Measurements from ENCODE around the gene ELF1. TPM values are rescaled to one million over a fixed set of nuclear protein-coding genes. Genes with fewer than 3 reads are reported as not detected.

ELF1 gene
- total RNA-seq, 1 experiment from 2014 or later: 8.6 TPM

DNA sequence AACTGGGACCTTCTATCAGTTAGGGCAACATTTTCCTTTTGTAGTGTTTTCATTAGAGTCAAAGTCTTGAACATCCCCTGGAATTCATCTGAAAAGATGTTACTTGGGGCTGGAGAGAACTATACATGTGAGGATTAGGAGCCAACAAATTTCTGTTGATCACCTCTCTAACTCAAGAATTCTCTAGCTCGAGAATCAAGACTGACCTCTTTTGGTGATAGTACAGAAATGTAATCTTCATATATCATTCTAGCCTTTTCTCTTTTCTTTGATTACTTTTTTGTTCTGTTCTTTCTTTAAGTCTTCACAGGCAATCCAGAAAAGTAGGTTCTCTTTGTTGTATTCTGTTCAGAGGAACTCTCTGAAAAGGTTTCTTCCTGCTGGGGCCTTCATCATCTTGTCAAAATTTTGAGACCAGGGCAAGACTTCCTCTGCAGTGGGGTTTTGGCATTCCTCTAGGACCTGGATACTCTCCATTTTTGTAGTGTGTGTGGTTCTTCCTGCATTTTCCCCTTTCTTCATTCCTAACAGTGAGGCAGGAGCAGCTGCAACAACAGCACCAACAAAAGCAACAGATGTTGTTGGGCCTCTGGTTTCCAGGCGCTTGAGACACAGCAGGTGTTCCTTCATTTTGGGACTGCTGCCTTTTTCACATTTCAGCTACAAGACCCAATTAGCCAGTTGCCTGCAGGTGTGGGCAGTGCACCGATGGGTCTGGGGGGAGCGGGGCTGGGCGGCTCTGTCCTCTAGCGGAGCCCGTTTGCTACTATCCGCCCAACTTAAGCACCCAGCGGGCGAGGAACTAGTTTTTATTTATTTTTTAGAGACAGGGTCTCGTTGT, 26.2 kb downstream of the ELF1 start:
- Histone ChIP-seq H3K4me1 (replicated peaks) (0 out of 2 replicates have a peak, but pooled peaks cover 2% of the 10 kb centered on the region), H3K27ac (no peak overlapping the region), H3K36me3 (no peaks in the 10 kb centered on the region), H3K4me3 (no peak overlapping the region), H3K9me3 (replicated peaks) (no peaks in the 10 kb centered on the region), H3K27me3 (replicated peaks) (no peaks in the 10 kb centered on the region)
- no peak for DNase-seq (ENCODE audit: low read depth in 1 of 2, low spot score in 2 of 2)

DNA sequence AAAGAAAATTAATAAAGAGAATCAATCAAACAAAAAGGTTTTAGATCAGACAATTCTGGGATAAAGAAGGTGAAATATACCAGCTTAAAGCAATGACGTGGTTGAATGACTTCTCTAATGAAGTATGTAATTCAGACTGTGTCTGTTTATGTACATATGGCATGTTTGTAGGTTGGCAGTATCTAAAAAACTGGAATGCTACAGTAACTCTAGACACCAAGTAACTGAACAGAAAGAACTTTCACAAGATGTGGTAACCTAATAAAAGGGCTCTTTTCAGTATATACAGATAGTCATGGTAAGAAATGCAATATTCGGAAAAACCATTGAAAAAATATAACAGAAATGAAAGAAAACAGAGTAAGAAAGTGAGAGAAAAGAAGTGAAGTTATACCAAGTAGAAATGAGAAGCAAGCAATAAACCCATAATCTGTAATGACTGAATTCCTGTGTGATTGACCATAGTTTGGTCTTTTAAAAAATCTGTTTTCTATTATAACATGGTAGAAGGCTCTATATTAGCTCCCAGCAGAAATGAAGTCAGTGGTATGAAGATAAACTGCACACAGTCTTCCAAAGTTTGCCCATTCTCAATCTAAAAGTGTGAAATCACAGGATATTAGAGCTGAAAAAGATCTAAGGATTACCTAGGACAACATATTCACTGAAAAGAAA, 31.4 kb downstream of the ELF1 start:
- no peak for DNase-seq (ENCODE audit: low read depth in 1 of 2, low spot score in 2 of 2)
- H3K4me3 ChIP-seq: no peak overlapping the region
- no peaks in the 10 kb centered on the region for H3K9me3 ChIP-seq (replicated peaks)
- no peaks in the 10 kb centered on the region for H3K27me3 ChIP-seq (replicated peaks)
- H3K36me3 ChIP-seq: no peaks in the 10 kb centered on the region
- H3K27ac ChIP-seq: no peak overlapping the region
- H3K4me1 ChIP-seq (replicated peaks): peaks cover 11% of the 10 kb centered on the region; the same call in 1 of the 2 replicates

DNA sequence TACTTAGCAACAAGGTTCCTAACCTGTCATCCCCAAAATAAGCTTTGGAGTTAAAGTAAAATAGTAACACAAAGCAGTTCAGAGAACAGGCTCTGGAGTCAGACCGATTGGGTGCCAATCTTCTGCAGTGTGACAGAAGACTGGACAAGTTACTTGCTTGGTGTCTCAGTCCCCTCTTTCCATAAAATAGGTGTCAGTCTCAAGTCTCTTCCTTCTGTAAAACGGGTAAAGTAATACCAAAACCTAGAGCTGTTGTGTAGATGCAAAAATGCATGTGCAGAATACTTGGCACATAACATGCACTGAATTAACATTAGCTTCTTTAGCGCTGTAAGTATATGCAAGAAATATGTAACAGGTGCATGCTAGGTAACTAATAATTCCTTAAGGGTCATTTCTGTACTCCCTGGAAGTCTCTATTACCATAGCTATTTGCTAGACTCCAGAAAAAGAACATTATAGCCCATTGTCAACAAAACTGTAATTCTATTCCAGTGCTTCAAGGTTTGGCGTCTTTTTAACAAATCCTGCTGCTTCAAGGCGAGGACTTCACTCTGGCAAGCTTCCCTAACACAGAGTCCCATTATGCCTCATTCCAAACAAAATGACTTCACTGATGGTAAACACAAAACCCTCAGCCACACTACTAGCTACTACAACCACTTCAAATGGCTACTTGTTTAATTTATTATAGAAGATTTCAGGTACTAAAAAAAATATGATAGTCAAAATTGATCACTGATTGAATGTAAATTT, 32.8 kb downstream of the ELF1 start:
- Histone ChIP-seq H3K4me3 (no peak overlapping the region), H3K9me3 (replicated peaks) (no peaks in the 10 kb centered on the region), H3K36me3 (no peaks in the 10 kb centered on the region), H3K27me3 (replicated peaks) (no peaks in the 10 kb centered on the region), H3K27ac (no peak overlapping the region), H3K4me1 (replicated peaks) (peaks cover 11% of the 10 kb centered on the region; the same call in 1 of the 2 replicates)
- no peak for DNase-seq (ENCODE audit: low read depth in 1 of 2, low spot score in 2 of 2)

DNA sequence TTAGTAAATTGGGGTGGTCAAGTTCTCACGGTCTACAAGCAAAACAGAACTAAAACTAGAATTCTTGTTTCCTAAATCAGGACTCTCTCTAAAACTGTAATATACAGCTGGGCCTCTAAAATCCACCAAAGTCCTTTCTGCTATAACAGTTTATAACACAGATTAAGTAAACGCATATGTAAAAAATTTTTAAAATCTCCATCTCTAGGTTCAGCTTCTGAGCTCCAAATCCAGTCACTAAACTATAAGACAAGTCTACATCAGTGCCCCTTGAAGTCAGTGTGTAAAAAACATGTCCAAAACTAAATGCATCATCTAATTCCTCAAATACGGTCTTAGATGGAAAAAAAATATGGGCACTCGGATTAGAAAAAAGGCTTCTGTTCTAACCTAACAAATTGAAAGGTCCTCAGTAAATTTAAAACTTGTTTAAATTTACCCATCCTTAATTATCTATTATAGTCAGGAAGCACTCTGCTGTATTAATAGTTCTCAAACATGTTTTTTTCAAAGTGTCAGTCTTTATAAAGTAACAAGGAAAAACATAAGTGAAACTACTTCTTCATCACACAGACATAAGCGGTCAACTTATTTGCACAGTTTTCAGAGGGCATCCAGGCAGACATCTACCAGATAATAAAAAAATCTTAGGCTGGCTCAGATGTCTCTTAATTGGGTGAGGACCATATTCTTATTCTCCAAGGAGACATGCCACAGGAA, 33.6 kb downstream of the ELF1 start:
- no peak for DNase-seq (ENCODE audit: low read depth in 1 of 2, low spot score in 2 of 2)
- Histone ChIP-seq H3K27ac (no peak overlapping the region), H3K36me3 (no peaks in the 10 kb centered on the region), H3K4me1 (replicated peaks) (peaks cover 11% of the 10 kb centered on the region; the same call in 1 of the 2 replicates), H3K4me3 (no peak overlapping the region), H3K9me3 (replicated peaks) (no peaks in the 10 kb centered on the region), H3K27me3 (replicated peaks) (no peaks in the 10 kb centered on the region)

DNA sequence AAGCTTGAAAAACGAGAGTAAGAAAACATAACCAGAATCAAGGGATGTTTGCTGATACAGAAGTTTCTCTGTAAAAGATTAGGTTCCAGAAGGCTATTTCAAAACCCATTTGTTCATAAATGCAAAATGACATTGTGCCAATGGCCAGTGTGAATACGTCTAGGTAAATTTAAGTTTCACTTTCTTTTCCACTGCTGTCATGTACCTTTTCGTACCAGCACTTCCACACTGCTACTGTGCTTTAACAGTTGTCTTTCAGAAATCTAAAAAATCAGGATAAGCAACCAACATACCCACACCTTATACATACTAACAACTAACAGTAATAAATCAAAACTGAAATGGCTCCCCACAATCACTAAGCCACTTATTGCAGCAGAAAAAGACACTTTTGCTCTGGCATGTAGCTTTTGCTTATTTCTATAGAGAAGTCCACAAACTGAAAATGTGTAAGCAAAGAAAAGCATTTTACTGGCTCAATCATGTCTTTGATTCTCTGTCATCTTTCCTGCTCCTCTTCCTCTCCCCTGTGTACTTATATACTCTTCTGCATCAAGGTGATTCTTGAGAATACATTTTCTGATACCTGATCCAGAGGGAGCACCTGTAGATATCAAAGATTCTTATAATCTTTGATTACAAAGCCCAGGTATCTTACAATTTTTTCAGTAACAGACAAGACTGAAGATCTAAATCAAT, 34.3 kb downstream of the ELF1 start:
- Histone ChIP-seq H3K27ac (no peak overlapping the region), H3K36me3 (no peaks in the 10 kb centered on the region), H3K4me1 (replicated peaks) (peaks cover 11% of the 10 kb centered on the region; the same call in 1 of the 2 replicates), H3K4me3 (peak overlapping the region; percentile 3; the same call in 1 of the 2 replicates), H3K9me3 (replicated peaks) (no peaks in the 10 kb centered on the region), H3K27me3 (replicated peaks) (no peaks in the 10 kb centered on the region)
- peak in 1 of 2 experiments; percentile 12 for DNase-seq (ENCODE audit: low read depth in 1 of 2, low spot score in 2 of 2)

DNA sequence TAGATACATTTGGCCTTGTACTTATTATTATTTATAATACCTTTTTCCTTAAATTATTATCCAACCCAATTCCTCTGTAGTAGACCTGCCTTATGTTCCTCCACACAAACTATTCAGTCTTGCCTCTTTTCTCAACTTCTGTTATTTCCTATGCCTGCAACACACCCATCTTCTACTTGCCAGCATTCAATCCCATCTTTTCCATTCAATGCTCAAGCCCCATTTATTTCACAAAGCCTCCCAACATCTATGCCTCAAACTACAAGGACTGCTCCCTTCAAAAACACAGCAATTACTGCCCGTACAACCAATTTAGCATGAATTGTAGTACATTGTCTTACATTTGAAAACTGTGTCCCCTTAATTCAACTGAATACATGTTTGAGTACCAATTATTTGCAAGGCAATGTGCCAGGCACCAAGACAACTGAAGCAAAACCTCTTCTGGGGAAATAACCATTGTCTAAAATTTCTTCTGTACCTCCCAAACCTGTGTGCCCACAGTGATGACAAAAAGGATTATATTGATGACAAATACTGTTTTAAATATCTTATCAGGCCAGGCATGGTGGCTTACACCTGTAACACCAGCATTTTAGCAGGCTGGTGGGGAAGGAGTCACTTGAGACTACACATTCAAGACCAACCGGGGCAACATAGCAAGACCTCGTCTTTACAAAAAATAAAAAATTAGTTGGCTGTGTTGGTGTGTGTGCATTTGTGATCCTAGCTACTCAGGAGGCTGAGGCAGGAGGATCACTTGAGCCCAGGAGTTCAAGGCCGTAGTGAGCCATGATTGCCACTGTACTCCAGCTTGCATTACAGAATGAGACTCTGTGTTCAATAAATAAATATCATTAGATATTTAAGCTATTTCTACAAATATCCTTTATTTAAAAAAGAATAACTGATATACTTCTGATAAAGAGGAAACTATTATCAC, 35.1 kb downstream of the ELF1 start:
- Histone ChIP-seq H3K4me3 (peak overlapping the region; percentile 3; the same call in 1 of the 2 replicates), H3K4me1 (replicated peaks) (peaks cover 11% of the 10 kb centered on the region; the same call in 1 of the 2 replicates)

DNA sequence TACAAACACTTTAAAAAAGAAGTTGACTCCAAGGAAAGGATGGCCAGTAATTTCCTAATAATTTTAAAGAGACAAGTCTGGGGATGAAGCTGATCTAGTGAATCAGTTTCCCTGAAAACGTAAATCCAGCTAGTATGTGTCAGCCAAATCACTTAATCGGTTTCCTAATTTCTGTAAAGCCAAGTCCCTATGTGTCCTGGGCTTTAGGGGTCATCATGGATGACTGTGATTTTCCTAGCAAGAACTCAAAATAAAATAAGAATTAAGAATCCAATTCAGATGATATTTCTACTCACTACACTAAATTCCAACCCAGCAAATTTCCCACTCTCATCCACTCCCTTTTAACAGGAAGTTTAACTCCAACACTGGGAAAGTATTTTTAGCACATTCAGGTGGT, 35.9 kb downstream of the ELF1 start:
- peaks cover 11% of the 10 kb centered on the region; the same call in 1 of the 2 replicates for H3K4me1 ChIP-seq (replicated peaks)
- no peak overlapping the region for H3K4me3 ChIP-seq
- H3K27ac ChIP-seq: no peak overlapping the region
- no peak for DNase-seq (ENCODE audit: low read depth in 1 of 2, low spot score in 2 of 2)
- no peaks in the 10 kb centered on the region for H3K9me3 ChIP-seq (replicated peaks)
- H3K27me3 ChIP-seq (replicated peaks): no peaks in the 10 kb centered on the region
- H3K36me3 ChIP-seq: no peaks in the 10 kb centered on the region

More for the DNA sequence above, 35.1 kb downstream of the ELF1 start:
- Histone ChIP-seq H3K27ac (no peak overlapping the region), H3K9me3 (replicated peaks) (no peaks in the 10 kb centered on the region), H3K27me3 (replicated peaks) (no peaks in the 10 kb centered on the region), H3K36me3 (no peaks in the 10 kb centered on the region)
- no peak for DNase-seq (ENCODE audit: low read depth in 1 of 2, low spot score in 2 of 2)

DNA sequence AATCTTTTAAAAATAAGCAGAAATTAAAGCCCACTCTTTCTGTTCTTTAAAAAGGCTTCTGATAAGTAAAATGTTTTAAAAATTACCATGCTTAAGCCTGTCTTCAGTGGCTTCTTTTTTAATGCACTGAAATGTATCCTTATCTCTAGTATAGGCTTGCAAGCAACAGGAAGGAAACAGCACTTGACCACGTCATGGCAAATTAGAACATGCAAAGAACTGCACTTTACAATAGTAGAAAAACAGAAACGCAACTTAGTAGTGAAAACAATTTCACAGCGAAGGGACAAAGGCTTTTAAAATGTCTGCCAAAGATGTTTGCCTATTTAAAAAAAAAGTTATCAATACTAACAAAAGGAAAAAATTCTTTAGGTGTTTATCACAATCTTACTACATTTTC, 36.3 kb downstream of the ELF1 start:
- Histone ChIP-seq H3K4me1 (replicated peaks) (peaks cover 9% of the 10 kb centered on the region; the same call in 1 of the 2 replicates), H3K27me3 (replicated peaks) (no peaks in the 10 kb centered on the region), H3K9me3 (replicated peaks) (no peaks in the 10 kb centered on the region), H3K4me3 (no peak overlapping the region), H3K27ac (no peak overlapping the region), H3K36me3 (no peaks in the 10 kb centered on the region)
- no peak for DNase-seq (ENCODE audit: low read depth in 1 of 2, low spot score in 2 of 2)

DNA sequence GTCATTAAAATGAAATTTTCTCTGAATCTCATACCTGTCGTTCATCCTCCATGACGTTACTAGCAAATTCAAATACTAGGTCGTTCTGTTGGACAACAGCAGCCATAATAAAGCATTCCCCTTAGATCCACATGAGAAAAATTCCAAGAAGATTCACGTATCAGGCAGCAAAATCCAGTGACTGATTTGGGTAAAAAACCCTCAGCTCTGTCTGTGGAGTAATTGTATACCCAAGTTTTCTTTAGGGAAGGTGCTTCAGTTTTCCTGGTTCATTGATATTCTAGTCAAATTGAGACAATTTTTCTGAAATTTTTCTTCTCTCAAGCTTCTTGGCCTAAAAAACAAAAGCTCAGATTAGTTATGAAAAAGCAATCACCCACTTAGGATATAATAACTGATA, 37.2 kb downstream of the ELF1 start:
- Histone ChIP-seq H3K27ac (no peak overlapping the region), H3K4me1 (replicated peaks) (peaks cover 6% of the 10 kb centered on the region; the same call in 1 of the 2 replicates), H3K9me3 (replicated peaks) (no peaks in the 10 kb centered on the region), H3K4me3 (no peak overlapping the region), H3K36me3 (no peaks in the 10 kb centered on the region), H3K27me3 (replicated peaks) (no peaks in the 10 kb centered on the region)
- DNase-seq (ENCODE audit: low read depth in 1 of 2, low spot score in 2 of 2): no peak

DNA sequence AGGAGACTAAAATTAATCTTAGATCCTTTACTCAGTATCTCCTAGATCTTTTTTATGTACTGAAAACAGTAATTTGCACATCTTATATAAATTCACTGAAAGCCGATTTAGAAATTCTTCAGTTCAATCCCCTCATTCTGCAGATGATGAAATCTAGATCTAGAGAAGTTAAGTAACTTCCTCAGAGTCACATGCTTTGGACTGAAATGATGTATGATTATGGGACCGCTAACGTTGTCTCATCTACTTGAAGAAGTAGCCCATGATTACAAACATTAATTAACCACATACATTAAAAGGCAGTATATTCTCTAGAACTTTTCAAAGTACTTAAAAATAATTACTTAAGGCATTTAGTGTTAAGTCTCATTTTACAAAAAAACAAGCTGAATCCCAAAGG, 37.8 kb downstream of the ELF1 start:
- Histone ChIP-seq H3K4me3 (no peak overlapping the region), H3K36me3 (no peaks in the 10 kb centered on the region), H3K4me1 (replicated peaks) (peaks cover 3% of the 10 kb centered on the region; the same call in 1 of the 2 replicates)

DNA sequence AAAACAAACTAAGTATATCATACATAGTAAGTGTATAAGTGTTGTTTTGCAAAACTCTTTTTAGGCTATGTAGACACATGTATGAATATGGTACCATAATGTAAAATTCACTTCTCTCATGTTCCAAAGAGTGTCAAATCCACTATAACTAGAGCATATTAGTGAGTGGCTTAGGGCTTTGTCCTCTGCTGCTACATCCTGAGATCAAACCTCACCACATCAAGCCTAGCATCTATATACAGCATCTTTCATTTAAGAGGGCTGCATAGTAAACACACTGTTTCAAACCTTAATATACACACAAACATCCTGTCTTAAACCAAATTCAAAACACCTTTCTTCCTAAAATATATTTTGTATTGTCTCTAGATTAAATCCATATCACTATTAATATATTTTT, 38.7 kb downstream of the ELF1 start:
- H3K27me3 ChIP-seq (replicated peaks): no peaks in the 10 kb centered on the region
- H3K27ac ChIP-seq: no peak overlapping the region
- H3K9me3 ChIP-seq (replicated peaks): no peaks in the 10 kb centered on the region
- H3K36me3 ChIP-seq: no peaks in the 10 kb centered on the region
- no peak overlapping the region for H3K4me3 ChIP-seq
- no peaks in the 10 kb centered on the region; the same call in 1 of the 2 replicates for H3K4me1 ChIP-seq (replicated peaks)
- DNase-seq (ENCODE audit: low read depth in 1 of 2, low spot score in 2 of 2): no peak

More for the DNA sequence above, 37.8 kb downstream of the ELF1 start:
- no peaks in the 10 kb centered on the region for H3K27me3 ChIP-seq (replicated peaks)
- H3K27ac ChIP-seq: no peak overlapping the region
- no peaks in the 10 kb centered on the region for H3K9me3 ChIP-seq (replicated peaks)
- no peak for DNase-seq (ENCODE audit: low read depth in 1 of 2, low spot score in 2 of 2)

DNA sequence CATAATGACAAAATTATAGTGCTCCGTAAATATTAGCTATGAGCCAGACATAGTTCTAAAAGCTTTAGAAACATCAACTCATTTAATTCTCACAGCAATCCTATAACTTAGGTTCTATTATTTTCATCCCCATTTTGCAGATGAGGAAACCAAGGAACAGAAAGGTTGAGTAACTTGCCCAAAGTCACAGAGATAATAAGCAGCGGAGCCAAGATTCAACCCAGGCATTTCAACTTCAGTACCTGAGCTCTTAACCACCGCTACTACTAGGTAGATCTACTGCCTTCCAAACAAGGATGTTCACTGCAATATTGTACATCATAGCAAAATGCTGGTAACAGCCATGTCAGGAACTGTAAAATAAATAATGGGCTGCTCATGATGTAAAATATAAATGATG, 39.9 kb downstream of the ELF1 start:
- Histone ChIP-seq H3K36me3 (no peaks in the 10 kb centered on the region), H3K9me3 (replicated peaks) (no peaks in the 10 kb centered on the region)

More for the DNA sequence above, 39.9 kb downstream of the ELF1 start:
- Histone ChIP-seq H3K4me1 (replicated peaks) (no peaks in the 10 kb centered on the region), H3K27me3 (replicated peaks) (no peaks in the 10 kb centered on the region), H3K4me3 (no peak overlapping the region), H3K27ac (no peak overlapping the region)
- DNase-seq (ENCODE audit: low read depth in 1 of 2, low spot score in 2 of 2): no peak

Measured in SJSA1 (cell line).